Activated CD8-positive, alpha-beta T cell treated with anti-CD3 and anti-CD28 coated beads for 36 hours (primary cell): ENCODE results near the gene GPAT3. TPM values are rescaled to one million over a fixed set of nuclear protein-coding genes. Genes with fewer than 3 reads are reported as not detected.
"Not testable (repeated sequence)": the region's sequence is repeated elsewhere in the genome, so short reads cannot be mapped to it uniquely, and the experiment has no call there.

ENCODE experiments used
- ATAC-seq: fragments of 200-7000 bp; cut with Tn5 transposase; one replicate; pipeline ENCODE4 v1.10.0; 2021; ENCODE audit warnings: mild to moderate bottlenecking, moderate library complexity
- CTCF ChIA-PET: fragments of 350-600 bp; sonication (Branson Sonifier 250); formaldehyde crosslinking; loops from one replicate; lab custom pipeline; 2021; ENCODE audit warnings: antibody characterized with exemption; lab: Charles Lee
- POLR2A ChIA-PET: fragments of 350-600 bp; sonication (Branson Sonifier 250); formaldehyde crosslinking; loops from one replicate; lab custom pipeline; 2021; ENCODE audit warnings: antibody characterized with exemption; lab: Charles Lee
- DNase-seq: peaks from one replicate; pipeline ENCODE4 v3.0.0-alpha.2; 2020
- H3K27ac Mint-ChIP-seq: one replicate; pipeline ENCODE4 v1.8.0; 2021; ENCODE audit warnings: mild to moderate bottlenecking, mixed read lengths
- H3K27me3 Mint-ChIP-seq: one replicate; pipeline ENCODE4 v1.8.0; 2021; ENCODE audit warnings: mixed read lengths
- H3K36me3 Mint-ChIP-seq: one replicate; pipeline ENCODE4 v1.8.0; 2021; ENCODE audit warnings: low read depth, mixed read lengths
- H3K4me1 Mint-ChIP-seq: one replicate; pipeline ENCODE4 v1.8.0; 2021; ENCODE audit warnings: low read depth, mixed read lengths
- H3K4me3 Mint-ChIP-seq: one replicate; pipeline ENCODE4 v1.8.0; 2021; ENCODE audit warnings: mild to moderate bottlenecking, moderate library complexity, mixed read lengths
- H3K9me3 Mint-ChIP-seq: one replicate; pipeline ENCODE4 v1.8.0; 2021; ENCODE audit warnings: mixed read lengths
- CTCF ChIP-seq: fragments of 200-600 bp; IDR thresholded peaks from one replicate; pipeline ENCODE4 v1.8.0; 2022; ENCODE audit warnings: antibody characterized with exemption, mild to moderate bottlenecking
- intact Hi-C: fragments of 100-400 bp; cut with micrococcal nuclease; formaldehyde crosslinking; loops from one replicate; pipeline ENCODE4 v1.10.0; 2022
- total RNA-seq, 2 experiments: library from RNA; stranded (reverse); gene quantifications; one replicate each; pipeline ENCODE4 v1.2.3, GENCODE V29; 2021

GPAT3 gene
- total RNA-seq, 2 experiments from 2014 or later: 1.6 to 2.7 TPM

GRCh38 chr4:83618431-83618830 is 82.5 kb downstream of the GPAT3 start:
- Mint-ChIP-seq H3K27me3 (peaks cover 15% of the 10 kb centered on the region), H3K4me3 (no peak overlapping the region), H3K36me3 (peaks cover 3% of the 10 kb centered on the region), H3K27ac (no peak overlapping the region), H3K4me1 (no peaks in the 10 kb centered on the region), H3K9me3 (peaks cover 29% of the 10 kb centered on the region)
- ChIA-PET CTCF (no interaction called here), POLR2A (interaction anchor here (0.6 kb wide), 1 partner anchor 84 kb away, joined by 3 read pairs; no protein-coding TSS in a partner anchor)
- TF ChIP-seq CTCF: no peak
- DNase-seq: no peak
- ATAC-seq: no peak
- intact Hi-C loops: no loop called here

- Mint-ChIP-seq H3K4me3 (no peak overlapping the region), H3K27me3 (peaks cover 15% of the 10 kb centered on the region), H3K27ac (no peak overlapping the region), H3K36me3 (peaks cover 3% of the 10 kb centered on the region), H3K9me3 (peaks cover 24% of the 10 kb centered on the region), H3K4me1 (no peaks in the 10 kb centered on the region)
- ChIA-PET POLR2A (interaction anchor here (0.6 kb wide), 1 partner anchor 84 kb away, joined by 3 read pairs; no protein-coding TSS in a partner anchor), CTCF (interaction anchor here (1.0 kb wide), 1 partner anchor 20 kb away, joined by 3 read pairs; no protein-coding TSS in a partner anchor)
- ATAC-seq: no peak
- intact Hi-C loops: no loop called here
- DNase-seq: no peak
- TF ChIP-seq CTCF: no peak
Observed at GRCh38 chr4:83618991-83619645, 83.2 kb downstream of the GPAT3 start.

- CTCF ChIA-PET, ATAC-seq, POLR2A ChIA-PET, H3K4me1 Mint-ChIP-seq, H3K27ac Mint-ChIP-seq, H3K4me3 Mint-ChIP-seq, H3K36me3 Mint-ChIP-seq, intact Hi-C loops, DNase-seq: not testable (repeated sequence)
- Mint-ChIP-seq H3K9me3 (peaks cover 15% of the 10 kb centered on the region), H3K27me3 (peaks cover 20% of the 10 kb centered on the region)
Observed at GRCh38 chr4:83622127-83622526, 86.2 kb downstream of the GPAT3 start.

- no peak for DNase-seq
- ChIA-PET POLR2A (no interaction called here), CTCF (no interaction called here)
- no peak overlapping the region for H3K4me3 Mint-ChIP-seq
- H3K27ac Mint-ChIP-seq: no peak overlapping the region
- intact Hi-C loops: no loop called here
- ATAC-seq: no peak
- peaks cover 13% of the 10 kb centered on the region for H3K27me3 Mint-ChIP-seq
- H3K9me3 Mint-ChIP-seq: peaks cover 15% of the 10 kb centered on the region
- H3K36me3 Mint-ChIP-seq: peaks cover 3% of the 10 kb centered on the region
- H3K4me1 Mint-ChIP-seq: no peaks in the 10 kb centered on the region
- TF ChIP-seq CTCF: no peak
Observed at GRCh38 chr4:83625821-83626220, 89.9 kb downstream of the GPAT3 start.

GRCh38 chr4:83626245-83626836 is 90.4 kb downstream of the GPAT3 start:
- POLR2A ChIA-PET: interaction anchor here (0.6 kb wide), 1 partner anchor 81 kb away, joined by 3 read pairs; no protein-coding TSS in a partner anchor
- no peak for TF ChIP-seq CTCF
- Mint-ChIP-seq H3K27ac (no peak overlapping the region), H3K27me3 (peaks cover 14% of the 10 kb centered on the region), H3K9me3 (peaks cover 15% of the 10 kb centered on the region), H3K4me1 (no peaks in the 10 kb centered on the region), H3K4me3 (no peak overlapping the region), H3K36me3 (peaks cover 3% of the 10 kb centered on the region)
- ATAC-seq (no peak), DNase-seq (no peak)
- CTCF ChIA-PET: no interaction called here
- intact Hi-C loops: no loop called here
